MCF 10A (cell line): ENCODE results near the gene HNRNPM. TPM values are rescaled to one million over a fixed set of nuclear protein-coding genes. Genes with fewer than 3 reads are reported as not detected.

Experiments used
- BruUV-seq: library from RNA; stranded (reverse); fragments of 400-500 nt; replicated peaks from 2 replicates; lab custom pipeline; 2021; lab: Mats Ljungman, UMichigan
- CTCF ChIA-PET: fragments of 300-600 bp; sonication (Branson Sonifier 250); formaldehyde crosslinking; extraction: SDS; loops from one replicate; lab custom pipeline; 2021; ENCODE audit warnings: antibody characterized with exemption, inconsistent platforms; lab: Yijun Ruan, JAX
- POLR2A ChIA-PET: fragments of 300-600, 350-650 bp; sonication (Branson Sonifier 250); formaldehyde crosslinking; extraction: SDS; loops from one replicate; lab custom pipeline; 2020; ENCODE audit warnings: antibody characterized with exemption, inconsistent platforms; lab: Yijun Ruan, JAX
- DNase-seq: peaks from one replicate; pipeline ENCODE4 v3.0.0-alpha.2; 2018; ENCODE audit not compliant: unreplicated experiment
- H3K27ac Mint-ChIP-seq: one replicate; pipeline ENCODE4 v1.8.0; 2022; ENCODE audit warnings: mild to moderate bottlenecking, low read depth, mixed read lengths; ENCODE audit not compliant: unreplicated experiment
- H3K27me3 Mint-ChIP-seq: one replicate; pipeline ENCODE4 v1.8.0; 2022; ENCODE audit warnings: mixed read lengths; ENCODE audit not compliant: insufficient read depth, unreplicated experiment
- H3K36me3 Mint-ChIP-seq: one replicate; pipeline ENCODE4 v1.8.0; 2022; ENCODE audit warnings: mild to moderate bottlenecking, moderate library complexity, mixed read lengths; ENCODE audit not compliant: insufficient read depth, unreplicated experiment
- H3K4me1 Mint-ChIP-seq: one replicate; pipeline ENCODE4 v1.8.0; 2022; ENCODE audit warnings: mixed read lengths; ENCODE audit not compliant: insufficient read depth, unreplicated experiment
- H3K4me3 Mint-ChIP-seq: one replicate; pipeline ENCODE4 v1.8.0; 2022; ENCODE audit warnings: mild to moderate bottlenecking, moderate library complexity, mixed read lengths; ENCODE audit not compliant: unreplicated experiment
- H3K9me3 Mint-ChIP-seq: one replicate; pipeline ENCODE4 v1.8.0; 2022; ENCODE audit warnings: mixed read lengths; ENCODE audit not compliant: unreplicated experiment
- intact Hi-C: fragments of 100-400 bp; cut with micrococcal nuclease; formaldehyde crosslinking; loops from 2 replicates; pipeline ENCODE4 v1.14.1; 2022
- total RNA-seq: library from RNA; stranded (reverse); gene quantifications from 2 replicates; pipeline ENCODE4 v1.2.3, GENCODE V29; 2022
- TF ChIP-seq, protein P1 (sequence below): fragments of 200-600 bp; IDR thresholded peaks from one replicate; pipeline ENCODE4 v1.8.0; 2022; ENCODE audit warnings: antibody characterized with exemption, mild to moderate bottlenecking; ENCODE audit not compliant: unreplicated experiment

The HNRNPM gene
- total RNA-seq, 1 experiment from 2014 or later, result 161 TPM

DNA sequence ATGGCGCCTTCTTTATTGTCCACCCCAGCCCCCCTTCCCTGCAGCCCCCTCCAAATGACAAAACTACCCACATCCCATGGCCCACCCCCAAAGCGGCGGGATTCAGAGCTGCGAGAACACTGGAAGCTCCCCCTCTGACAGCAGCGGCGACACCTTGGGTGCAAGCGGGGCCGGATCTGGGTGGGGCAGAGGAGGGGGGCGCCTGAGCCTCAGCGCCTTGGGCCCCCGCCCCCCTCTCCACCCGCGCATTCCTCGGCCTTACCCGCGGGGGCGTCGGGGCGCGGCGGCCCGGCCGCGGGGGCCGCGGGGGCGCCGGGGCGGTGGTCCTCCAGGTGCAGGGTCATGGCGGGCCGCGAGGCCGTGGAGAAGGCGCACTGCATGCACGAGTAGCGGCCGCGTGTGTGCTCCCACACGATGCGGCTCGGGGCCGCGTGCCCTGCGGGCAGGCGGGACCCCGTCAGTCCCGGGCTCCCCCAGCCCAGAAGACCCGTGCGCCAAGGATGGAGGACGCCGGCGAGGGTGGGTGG, 65.9 kb downstream of the HNRNPM start:
- no peak for DNase-seq
- peaks cover 27% of the 10 kb centered on the region for H3K36me3 Mint-ChIP-seq
- POLR2A ChIA-PET, result no interaction called here
- no peaks in the 10 kb centered on the region for H3K9me3 Mint-ChIP-seq
- no peaks in the 10 kb centered on the region for H3K27me3 Mint-ChIP-seq
- BruUV-seq, result no TSS peak
- H3K4me1 Mint-ChIP-seq, result peaks cover 9% of the 10 kb centered on the region
- intact Hi-C loops, result no loop called here
- no peak overlapping the region for H3K27ac Mint-ChIP-seq
- CTCF ChIA-PET, result interaction anchor here (0.6 to 1.0 kb wide), 3 partner anchors 49 to 199 kb away, joined by 3 read pairs; no protein-coding TSS in a partner anchor
- TF ChIP-seq, protein P1, sequence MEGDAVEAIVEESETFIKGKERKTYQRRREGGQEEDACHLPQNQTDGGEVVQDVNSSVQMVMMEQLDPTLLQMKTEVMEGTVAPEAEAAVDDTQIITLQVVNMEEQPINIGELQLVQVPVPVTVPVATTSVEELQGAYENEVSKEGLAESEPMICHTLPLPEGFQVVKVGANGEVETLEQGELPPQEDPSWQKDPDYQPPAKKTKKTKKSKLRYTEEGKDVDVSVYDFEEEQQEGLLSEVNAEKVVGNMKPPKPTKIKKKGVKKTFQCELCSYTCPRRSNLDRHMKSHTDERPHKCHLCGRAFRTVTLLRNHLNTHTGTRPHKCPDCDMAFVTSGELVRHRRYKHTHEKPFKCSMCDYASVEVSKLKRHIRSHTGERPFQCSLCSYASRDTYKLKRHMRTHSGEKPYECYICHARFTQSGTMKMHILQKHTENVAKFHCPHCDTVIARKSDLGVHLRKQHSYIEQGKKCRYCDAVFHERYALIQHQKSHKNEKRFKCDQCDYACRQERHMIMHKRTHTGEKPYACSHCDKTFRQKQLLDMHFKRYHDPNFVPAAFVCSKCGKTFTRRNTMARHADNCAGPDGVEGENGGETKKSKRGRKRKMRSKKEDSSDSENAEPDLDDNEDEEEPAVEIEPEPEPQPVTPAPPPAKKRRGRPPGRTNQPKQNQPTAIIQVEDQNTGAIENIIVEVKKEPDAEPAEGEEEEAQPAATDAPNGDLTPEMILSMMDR, result no peak
- H3K4me3 Mint-ChIP-seq, result no peak overlapping the region

DNA sequence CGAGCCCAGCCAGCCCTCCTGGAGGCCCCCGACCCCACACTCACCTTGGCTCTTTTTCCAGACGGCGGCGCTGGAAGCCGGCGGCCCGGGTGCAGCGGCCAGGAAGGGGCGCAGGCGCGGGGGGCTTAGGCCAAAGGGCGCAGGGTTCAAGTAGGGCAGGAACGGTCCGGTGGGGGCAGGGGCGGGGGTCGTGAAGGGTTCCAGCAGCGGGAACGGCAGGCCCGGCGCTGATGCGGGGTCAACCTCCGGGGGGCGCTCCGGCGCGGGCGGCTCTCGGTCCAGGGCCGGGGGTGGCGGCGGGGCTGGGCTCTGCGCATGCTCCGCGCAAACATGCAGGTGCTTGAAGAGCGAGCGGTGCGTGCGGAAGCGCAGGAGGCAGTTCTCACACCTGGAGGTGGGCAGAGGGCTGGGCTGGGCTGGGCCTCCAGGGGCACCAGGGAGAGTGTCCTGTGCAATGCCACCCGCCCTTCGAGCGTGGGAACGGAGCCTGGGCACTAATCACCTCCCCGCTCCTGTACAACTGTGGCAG, 66.9 kb downstream of the HNRNPM start:
- ChIA-PET POLR2A (no interaction called here), CTCF (no interaction called here)
- no peak for DNase-seq
- no peaks in the 10 kb centered on the region for H3K9me3 Mint-ChIP-seq
- intact Hi-C loops, result loop anchor here (2.0 kb wide), 1 partner anchor 67 kb away; the partner anchor contains the start of gene HNRNPM
- peaks cover 6% of the 10 kb centered on the region for H3K4me1 Mint-ChIP-seq
- TF ChIP-seq, protein P1, result peak; percentile 14
- H3K36me3 Mint-ChIP-seq, result peaks cover 27% of the 10 kb centered on the region
- H3K27me3 Mint-ChIP-seq, result no peaks in the 10 kb centered on the region
- no TSS peak for BruUV-seq
- no peak overlapping the region for H3K4me3 Mint-ChIP-seq
- H3K27ac Mint-ChIP-seq, result no peak overlapping the region

DNA sequence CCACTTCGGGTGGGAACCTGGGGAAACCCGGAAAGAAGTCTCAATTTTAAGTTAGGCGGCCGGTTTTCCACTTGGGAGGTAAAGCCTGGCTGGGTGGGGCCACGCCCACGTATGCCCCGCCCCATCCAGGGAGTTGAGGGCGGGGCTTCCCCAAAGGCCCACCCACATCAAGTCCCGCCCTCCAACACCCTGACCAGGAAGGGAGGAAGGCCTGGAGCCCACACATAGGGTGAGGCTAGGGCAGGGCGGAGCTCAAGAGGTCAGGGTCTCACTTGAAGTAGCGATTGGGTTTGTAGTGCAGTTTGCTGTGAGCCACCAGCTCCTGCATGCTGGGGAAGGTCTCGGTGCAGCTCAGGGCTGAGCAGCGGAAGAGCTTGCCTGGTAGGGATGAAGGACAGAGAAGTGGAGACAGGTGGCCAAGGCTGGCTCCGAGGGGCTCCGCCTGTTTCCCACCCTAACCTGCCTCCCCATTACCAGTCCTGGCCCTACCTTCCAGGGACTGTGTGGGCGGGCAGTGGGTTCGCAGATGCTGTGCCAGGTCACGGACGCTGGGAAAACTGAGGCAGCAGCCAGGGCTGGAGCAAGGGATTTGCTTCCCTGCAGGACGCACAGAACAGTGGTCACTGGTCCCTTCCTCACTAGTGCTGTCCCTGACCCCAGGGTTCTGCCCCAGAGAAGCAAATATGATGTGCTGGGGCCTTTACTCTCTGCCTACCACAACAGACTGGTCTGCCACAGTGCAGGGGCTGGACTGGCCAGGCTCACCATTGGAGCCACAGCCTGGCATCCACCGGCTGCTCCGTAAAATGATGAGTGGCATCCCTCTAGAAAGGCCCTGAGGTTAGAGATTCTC, 67.6 kb downstream of the HNRNPM start:
- intact Hi-C loops, result loop anchor here (2.0 kb wide), 1 partner anchor 68 kb away; the partner anchor contains the start of gene HNRNPM
- CTCF ChIA-PET, result interaction anchor here (0.6 to 4.3 kb wide), 3 partner anchors 67 to 159 kb away, joined by 3 to 28 read pairs (median 11); partner anchors contain the start of gene MYO1F
- Mint-ChIP-seq H3K9me3 (no peaks in the 10 kb centered on the region), H3K27ac (no peak overlapping the region), H3K36me3 (peaks cover 28% of the 10 kb centered on the region), H3K27me3 (no peaks in the 10 kb centered on the region), H3K4me1 (peaks cover 8% of the 10 kb centered on the region), H3K4me3 (peak overlapping the region; percentile 35)
- BruUV-seq, result no TSS peak
- TF ChIP-seq, protein P1, result no peak
- DNase-seq, result peak; percentile 42
- POLR2A ChIA-PET, result interaction anchor here (0.6 to 2.5 kb wide), 2 partner anchors 14 to 25 kb away, joined by 3 to 40 read pairs; no protein-coding TSS in a partner anchor
